ENCODE measurements around the gene ECSIT. TPM values are rescaled to one million over a fixed set of nuclear protein-coding genes. Genes with fewer than 3 reads are reported as not detected.

The ECSIT gene
- total RNA-seq, 1 experiment from 2014 or later = 39.4 TPM

- H3K4me3 ChIP-seq (ENCODE audit: low read depth in 2 of 2, low read length in 2 of 2) = peak overlapping the region in 1 of 2 experiments; percentile 18; a peak in 1 of 4 replicates
- POLR2A ChIA-PET = no interaction called here
Observed at GRCh38 chr19:11539495-11540365, 10.8 kb upstream of the ECSIT start.

More at GRCh38 chr19:11539495-11540365, 10.8 kb upstream of the ECSIT start:
- CTCF ChIA-PET = no interaction called here
- ATAC-seq (peak; percentile 60; the same call in 1 of the 2 replicates), DNase-seq (ENCODE audit: low read depth, low spot score) (no peak)
- Histone ChIP-seq H3K36me3 (ENCODE audit: control insufficient read depth, insufficient read depth, low read length) (no peaks in the 10 kb centered on the region), H3K27me3 (ENCODE audit: control insufficient read depth, insufficient read depth, low read length) (no peaks in the 10 kb centered on the region), H3K27ac (ENCODE audit: low read length) (no peak overlapping the region), H3K9me3 (ENCODE audit: control insufficient read depth, insufficient read depth, low read depth, low read length) (no peaks in the 10 kb centered on the region), H3K4me1 (ENCODE audit: control insufficient read depth, insufficient read depth, low read length) (no peaks in the 10 kb centered on the region; the same call in none of the 2 replicates)
- intact Hi-C loops (cut with micrococcal nuclease; ENCODE audit: unreplicated experiment) (no loop called here), in situ Hi-C loops (cut with HindIII; ENCODE audit: low pct_unique_long_range_greater_than_20kb, low sequenced_read_pairs) (no loop called here)
- no TSS peak for BruUV-seq (replicated peaks)
- no peak for TF ChIP-seq TCF7L2 (IDR thresholded peaks at IDR 0.05; ENCODE audit: low read depth, low read length)
- no peak for TF ChIP-seq POLR2AphosphoS5 (IDR thresholded peaks at IDR 0.05; ENCODE audit: low read depth, low read length)
- TF ChIP-seq CTCF (IDR thresholded peaks at IDR 0.05) = no peak
- TF ChIP-seq REST (IDR thresholded peaks at IDR 0.05; ENCODE audit: insufficient read depth in 1 of 2, low read depth in 2 of 2, low read length in 1 of 2) = no peak
- TF ChIP-seq SIN3A (IDR thresholded peaks at IDR 0.05; ENCODE audit: borderline replicate concordance, insufficient read depth, low read depth, low read length) = no peak
